ENCODE data around the gene THSD4.

Gene THSD4

GRCh38 chr15:71650603-71651002 lies 535.3 kb downstream of the THSD4 start:
- Histone ChIP-seq H3K36me3 (replicated peaks; ENCODE audit: insufficient read depth, low read length) (no peaks in the 10 kb centered on the region), H4K20me1 (ENCODE audit: insufficient read depth, low read length) (no peaks in the 10 kb centered on the region), H3K9me3 (replicated peaks; ENCODE audit: insufficient read depth, low read length) (no peaks in the 10 kb centered on the region), H3F3A (ENCODE audit: insufficient read depth, low read length) (no peaks in the 10 kb centered on the region), H2AFZ (ENCODE audit: low read length) (no peak overlapping the region), H3K9ac (ENCODE audit: low read length) (no peak overlapping the region), H3K27ac (ENCODE audit: low read length) (no peak overlapping the region), H3K79me2 (ENCODE audit: low read length) (no peaks in the 10 kb centered on the region), H3K4me2 (ENCODE audit: low read depth, low read length) (no peak overlapping the region), H3K9me2 (replicated peaks; ENCODE audit: insufficient read depth, low read length) (no peaks in the 10 kb centered on the region), H3K4me1 (ENCODE audit: low read length) (no peaks in the 10 kb centered on the region), H3K27me3 (replicated peaks; ENCODE audit: insufficient read depth, low read length) (no peaks in the 10 kb centered on the region), H3K4me3 (ENCODE audit: low read length) (no peak overlapping the region)
- DNase-seq: no peak
- TF ChIP-seq CTCF (IDR thresholded peaks at IDR 0.05; ENCODE audit: low read length): no peak
- no peak for TF ChIP-seq EZH2 (optimal IDR thresholded peaks at IDR 0.05; ENCODE audit: low read depth, low read length)
- TF ChIP-seq EZH2phosphoT487 (IDR thresholded peaks at IDR 0.05; ENCODE audit: low read length): no peak

GRCh38 chr15:71651750-71652186 lies 536.5 kb downstream of the THSD4 start:
- H3F3A ChIP-seq (ENCODE audit: insufficient read depth, low read length): no peaks in the 10 kb centered on the region
- DNase-seq: peak; percentile 70
- H3K4me3 ChIP-seq (ENCODE audit: low read length): no peak overlapping the region
- no peaks in the 10 kb centered on the region for H3K79me2 ChIP-seq (ENCODE audit: low read length)
- no peaks in the 10 kb centered on the region for H3K36me3 ChIP-seq (replicated peaks; ENCODE audit: insufficient read depth, low read length)
- H4K20me1 ChIP-seq (ENCODE audit: insufficient read depth, low read length): no peaks in the 10 kb centered on the region
- no peaks in the 10 kb centered on the region for H3K4me1 ChIP-seq (ENCODE audit: low read length)
- no peak overlapping the region for H3K27ac ChIP-seq (ENCODE audit: low read length)
- TF ChIP-seq EZH2phosphoT487 (IDR thresholded peaks at IDR 0.05; ENCODE audit: low read length): no peak
- TF ChIP-seq CTCF (IDR thresholded peaks at IDR 0.05; ENCODE audit: low read length): peak; percentile 63
- no peak for TF ChIP-seq EZH2 (optimal IDR thresholded peaks at IDR 0.05; ENCODE audit: low read depth, low read length)
- H3K9ac ChIP-seq (ENCODE audit: low read length): no peak overlapping the region
- H3K9me3 ChIP-seq (replicated peaks; ENCODE audit: insufficient read depth, low read length): no peaks in the 10 kb centered on the region
- H3K27me3 ChIP-seq (replicated peaks; ENCODE audit: insufficient read depth, low read length): no peaks in the 10 kb centered on the region
- no peak overlapping the region for H3K4me2 ChIP-seq (ENCODE audit: low read depth, low read length)
- no peaks in the 10 kb centered on the region for H3K9me2 ChIP-seq (replicated peaks; ENCODE audit: insufficient read depth, low read length)
- H2AFZ ChIP-seq (ENCODE audit: low read length): 0 out of 2 replicates have a peak overlapping the region, but pooled peaks have one; percentile 3

GRCh38 chr15:71654042-71654719 lies 538.9 kb downstream of the THSD4 start:
- H3K9ac ChIP-seq (ENCODE audit: low read length): no peak overlapping the region
- H3K9me3 ChIP-seq (replicated peaks; ENCODE audit: insufficient read depth, low read length): no peaks in the 10 kb centered on the region
- no peaks in the 10 kb centered on the region for H3K79me2 ChIP-seq (ENCODE audit: low read length)
- H3K27ac ChIP-seq (ENCODE audit: low read length): no peak overlapping the region
- H3F3A ChIP-seq (ENCODE audit: insufficient read depth, low read length): no peaks in the 10 kb centered on the region
- H3K4me1 ChIP-seq (ENCODE audit: low read length): no peaks in the 10 kb centered on the region
- no peaks in the 10 kb centered on the region for H3K27me3 ChIP-seq (replicated peaks; ENCODE audit: insufficient read depth, low read length)
- no peak for DNase-seq
- no peaks in the 10 kb centered on the region for H3K36me3 ChIP-seq (replicated peaks; ENCODE audit: insufficient read depth, low read length)
- H2AFZ ChIP-seq (ENCODE audit: low read length): no peak overlapping the region
- no peaks in the 10 kb centered on the region for H3K9me2 ChIP-seq (replicated peaks; ENCODE audit: insufficient read depth, low read length)
- H3K4me2 ChIP-seq (ENCODE audit: low read depth, low read length): no peak overlapping the region
- H3K4me3 ChIP-seq (ENCODE audit: low read length): no peak overlapping the region
- H4K20me1 ChIP-seq (ENCODE audit: insufficient read depth, low read length): no peaks in the 10 kb centered on the region
- TF ChIP-seq EZH2phosphoT487 (IDR thresholded peaks at IDR 0.05; ENCODE audit: low read length) (no peak), CTCF (IDR thresholded peaks at IDR 0.05; ENCODE audit: low read length) (no peak), EZH2 (optimal IDR thresholded peaks at IDR 0.05; ENCODE audit: low read depth, low read length) (no peak)

All from MM.1S (cell line).